IMR-90 (cell line): ENCODE results near the gene TPSG1. TPM values are rescaled to one million over a fixed set of nuclear protein-coding genes. Genes with fewer than 3 reads are reported as not detected.

Experiments
- ATAC-seq: fragments of 200-7000 bp; cut with Tn5 transposase; 2 replicates; pipeline ENCODE4 v1.9.1; 2020; ENCODE audit warnings: low read depth, mild to moderate bottlenecking, moderate library complexity
- BruUV-seq: library from RNA; stranded (reverse); fragments of 400-500 nt; replicated peaks from 2 replicates; lab custom pipeline; 2021; lab: Mats Ljungman, UMichigan
- CTCF ChIA-PET: fragments of 300-600 bp; formaldehyde crosslinking; extraction: SDS; loops from one replicate; lab custom pipeline; 2021; ENCODE audit warnings: antibody characterized with exemption; lab: Yijun Ruan, JAX
- POLR2A ChIA-PET: fragments of 300-600 bp; sonication (Branson Sonifier 250); formaldehyde crosslinking; loops from one replicate; lab custom pipeline; 2022; ENCODE audit warnings: antibody characterized with exemption; ENCODE audit not compliant: unreplicated experiment; lab: Charles Lee
- DNase-seq: peaks from one replicate; pipeline ENCODE4 v3.0.0; 2013
- H2AFZ ChIP-seq: replicated peaks from 2 replicates; pipeline ENCODE3; 2013; ENCODE audit warnings: low read length, mild to moderate bottlenecking; ENCODE audit not compliant: poor library complexity
- H2AK5ac ChIP-seq: 2 replicates; pipeline ENCODE4 v1.6.1; 2013; ENCODE audit warnings: low read depth, low read length, inconsistent platforms
- H2AK9ac ChIP-seq: replicated peaks from 2 replicates; pipeline ENCODE3; 2013; ENCODE audit warnings: mild to moderate bottlenecking, low read depth, low read length, moderate library complexity; ENCODE audit not compliant: poor library complexity
- H2BK120ac ChIP-seq: 2 replicates; pipeline ENCODE4 v1.6.1; 2013; ENCODE audit warnings: low read depth, low read length, inconsistent platforms
- H2BK15ac ChIP-seq: 3 replicates; pipeline ENCODE4 v1.6.1; 2013; ENCODE audit warnings: low read depth, low read length, inconsistent platforms
- H2BK20ac ChIP-seq: 2 replicates; pipeline ENCODE4 v1.6.1; 2013; ENCODE audit warnings: low read depth, mild to moderate bottlenecking, inconsistent platforms, low read length, moderate library complexity
- H2BK5ac ChIP-seq: 2 replicates; pipeline ENCODE4 v1.6.1; 2013; ENCODE audit warnings: mild to moderate bottlenecking, low read depth, low read length, inconsistent platforms; ENCODE audit not compliant: poor library complexity, severe bottlenecking
- H3K14ac ChIP-seq: replicated peaks from 2 replicates; pipeline ENCODE4 v1.6.1; 2013; ENCODE audit warnings: low read depth, low read length, inconsistent platforms
- H3K18ac ChIP-seq: 2 replicates; pipeline ENCODE4 v1.6.1; 2013; ENCODE audit warnings: low read depth, low read length, control low read depth
- H3K23ac ChIP-seq: 2 replicates; pipeline ENCODE4 v1.6.1; 2013; ENCODE audit warnings: low read depth, low read length, inconsistent platforms
- H3K27ac ChIP-seq: 2 replicates; pipeline ENCODE4 v1.5.1; 2013; ENCODE audit warnings: mild to moderate bottlenecking, control low read depth, low read length; ENCODE audit not compliant: insufficient read depth
- H3K27me3 ChIP-seq: 2 replicates; pipeline ENCODE4 v1.6.1; 2013; ENCODE audit warnings: low read length; ENCODE audit not compliant: control insufficient read depth, insufficient read depth
- H3K36me3 ChIP-seq: 2 replicates; pipeline ENCODE4 v1.6.1; 2013; ENCODE audit warnings: low read length, mixed read lengths; ENCODE audit not compliant: control insufficient read depth, insufficient read depth
- H3K4ac ChIP-seq: 2 replicates; pipeline ENCODE4 v1.6.1; 2013; ENCODE audit warnings: low read depth, low read length, inconsistent platforms
- H3K4me1 ChIP-seq: 2 replicates; pipeline ENCODE4 v1.6.1; 2013; ENCODE audit warnings: low read length, mixed read lengths; ENCODE audit not compliant: control insufficient read depth, insufficient read depth
- H3K4me2 ChIP-seq: 2 replicates; pipeline ENCODE4 v1.6.1; 2013; ENCODE audit warnings: low read depth, mild to moderate bottlenecking, control low read depth, low read length, moderate library complexity
- H3K4me3 ChIP-seq: 2 replicates; pipeline ENCODE4 v1.5.1; 2013; ENCODE audit warnings: low read depth, mild to moderate bottlenecking, control low read depth, low read length, moderate library complexity; ENCODE audit not compliant: insufficient read depth
- H3K56ac ChIP-seq: 2 replicates; pipeline ENCODE4 v1.6.1; 2013; ENCODE audit warnings: low read length, inconsistent platforms; ENCODE audit not compliant: insufficient read depth; ENCODE audit errors: extremely low read depth
- H3K79me1 ChIP-seq, 2 experiments: 2 replicates each; pipeline ENCODE4 v1.6.1; 2013; ENCODE audit warnings: low read length in 2 of 2, inconsistent platforms in 1 of 2, low read depth in 1 of 2
- H3K9ac ChIP-seq: 2 replicates; pipeline ENCODE4 v1.6.1; 2013; ENCODE audit warnings: low read depth, low read length, control low read depth
- H3K9me1 ChIP-seq: 2 replicates; pipeline ENCODE4 v1.6.1; 2013; ENCODE audit warnings: low read length, inconsistent platforms; ENCODE audit not compliant: insufficient read depth
- H3K9me3 ChIP-seq: 2 replicates; pipeline ENCODE4 v1.6.1; 2013; ENCODE audit warnings: low read length; ENCODE audit not compliant: control insufficient read depth, insufficient read depth
- H4K20me1 ChIP-seq: 2 replicates; pipeline ENCODE4 v1.6.1; 2013; ENCODE audit warnings: low read length, inconsistent platforms; ENCODE audit not compliant: insufficient read depth
- H4K5ac ChIP-seq: 2 replicates; pipeline ENCODE4 v1.6.1; 2013; ENCODE audit warnings: mild to moderate bottlenecking, low read depth, low read length, control low read depth
- H4K8ac ChIP-seq, 2 experiments: 2 replicates each; pipeline ENCODE4 v1.6.1; 2013; ENCODE audit warnings: low read depth in 2 of 2, low read length in 2 of 2, control low read depth in 1 of 2, inconsistent platforms in 1 of 2
- H4K91ac ChIP-seq: 2 replicates; pipeline ENCODE4 v1.6.1; 2013; ENCODE audit warnings: low read depth, low read length, inconsistent platforms; ENCODE audit not compliant: insufficient read depth
- BHLHE40 ChIP-seq: fragments of 150-350 bp; IDR thresholded peaks from 2 replicates; pipeline ENCODE4 v1.6.1; 2016; ENCODE audit warnings: mild to moderate bottlenecking, low read depth, low read length
- CEBPB ChIP-seq: IDR thresholded peaks from 2 replicates; pipeline ENCODE4 v1.6.1; 2012; ENCODE audit warnings: low read depth, low read length, improper control_type of control experiment
- CHD1 ChIP-seq: IDR thresholded peaks from 2 replicates; pipeline ENCODE4 v1.6.1; 2012; ENCODE audit warnings: low read depth, low read length, improper control_type of control experiment
- ELK1 ChIP-seq: fragments of 150-350 bp; IDR thresholded peaks from 2 replicates; pipeline ENCODE4 v1.6.1; 2016; ENCODE audit warnings: low read depth, mild to moderate bottlenecking, low read length, moderate library complexity, borderline replicate concordance
- MAFK ChIP-seq: IDR thresholded peaks from 2 replicates; pipeline ENCODE4 v1.6.1; 2012; ENCODE audit warnings: low read depth, low read length, improper control_type of control experiment
- MXI1 ChIP-seq: IDR thresholded peaks from 2 replicates; pipeline ENCODE4 v1.6.1; 2012; ENCODE audit warnings: low read depth, mild to moderate bottlenecking, low read length, moderate library complexity, borderline replicate concordance
- WGBS, 2 experiments: methylation state at CpG; one replicate each; pipeline versions ENCODE4 v1.1.5 to v1.1.7; 2013; ENCODE audit warnings: missing lambda C conversion rate in 2 of 2; ENCODE audit not compliant: insufficient read length in 1 of 2; ENCODE audit errors: extremely low coverage in 2 of 2; 5-methylcytosine and 5-hydroxymethylcytosine counted together
- dilution Hi-C: fragments of 300-500 bp; cut with HindIII; formaldehyde crosslinking; loops from one replicate; pipeline ENCODE4 v1.14.3; 2018; ENCODE audit warnings: low sequenced_read_pairs; ENCODE audit not compliant: unreplicated experiment
- in situ Hi-C: fragments of 300-500 bp; cut with MboI; formaldehyde crosslinking; loops from 3 replicates; pipeline ENCODE4 v1.14.3; 2019; ENCODE audit warnings: low sequenced_read_pairs, inconsistent platforms, mixed read lengths
- intact Hi-C: fragments of 100-400 bp; cut with micrococcal nuclease; formaldehyde crosslinking; loops from 2 replicates; pipeline ENCODE4 v1.10.0; 2022
- polyA plus RNA-seq, 3 experiments: library from polyadenylated mRNA; depleted of rRNA; stranded (reverse); fragments of >200 nt; gene quantifications; 2 replicates each; pipeline ENCODE4 v1.2.3, GENCODE V29; 2012; ENCODE audit warnings: low replicate concordance in 1 of 3
- total RNA-seq: library from RNA; depleted of rRNA; stranded (reverse); fragments of >200 nt; gene quantifications from 2 replicates; pipeline ENCODE4 v1.2.3, GENCODE V29; 2012

Gene TPSG1
- total and polyA plus RNA-seq, 2 of the 4 experiments (the other 2 are of a cell fraction), result not detected

GRCh38 chr16:1224558-1224957, 510 bp downstream of the TPSG1 start:
- Histone ChIP-seq H3K9me3 (no peaks in the 10 kb centered on the region), H3K27ac (no peak overlapping the region), H3K36me3 (no peaks in the 10 kb centered on the region), H3K14ac (no peak overlapping the region), H3K4ac (no peak overlapping the region), H3K79me1 (no peaks in the 10 kb centered on the region), H2BK120ac (no peak overlapping the region), H2AK9ac (no peak overlapping the region), H3K23ac (no peak overlapping the region), H2BK15ac (no peak overlapping the region), H3K56ac (no peak overlapping the region), H3K4me2 (no peak overlapping the region), H2BK20ac (no peak overlapping the region), H4K91ac (no peak overlapping the region), H4K8ac (no peak overlapping the region), H4K20me1 (no peaks in the 10 kb centered on the region), H3K9me1 (no peaks in the 10 kb centered on the region), H3K9ac (no peak overlapping the region), H2BK5ac (no peak overlapping the region), H4K5ac (no peak overlapping the region), H3K27me3 (no peaks in the 10 kb centered on the region; the same call in 1 of the 2 replicates), H2AFZ (no peak overlapping the region), H3K4me3 (no peak overlapping the region), H2AK5ac (no peak overlapping the region), H3K18ac (no peak overlapping the region), H3K4me1 (no peaks in the 10 kb centered on the region)
- ATAC-seq (no peak), DNase-seq (no peak)
- 72% methylated on average over 3 of the region's 9 CpGs; no CpG with 5 or more reads in 1 of the 2 experiments for WGBS, 2 experiments
- ChIA-PET POLR2A (no interaction called here), CTCF (no interaction called here)
- dilution Hi-C loops, result no loop called here
- no TSS peak for BruUV-seq
- TF ChIP-seq BHLHE40 (no peak), CEBPB (no peak), ELK1 (no peak), MAFK (no peak), MXI1 (no peak), CHD1 (no peak)
- in situ Hi-C loops, result loop anchor here (25.0 kb wide), 1 partner anchor 412 kb away; the partner anchor contains the start of gene GNG13
- intact Hi-C loops, result no loop called here
